Hepatocyte (in vitro differentiated cells): ENCODE data around the gene FRMD3.

Source experiments
- EZH2 ChIP-seq: fragments of 200-600 bp; sonication (generic); IDR thresholded peaks from 2 replicates; pipeline ENCODE4 v1.6.1; 2016; ENCODE audit warnings: antibody characterized with exemption, mild to moderate bottlenecking, borderline replicate concordance
- EZH2phosphoT487 ChIP-seq: fragments of 200-600 bp; sonication (generic); IDR thresholded peaks from one replicate; pipeline ENCODE4 v1.6.1; 2018; ENCODE audit warnings: antibody characterized with exemption, mild to moderate bottlenecking, low read depth, moderate library complexity; ENCODE audit not compliant: unreplicated experiment, severe bottlenecking
- TF ChIP-seq, protein P1 (sequence below): fragments of 200-600 bp; sonication (generic); IDR thresholded peaks from 2 replicates; pipeline ENCODE4 v1.5.1; 2016; ENCODE audit warnings: antibody characterized with exemption, mild to moderate bottlenecking; ENCODE audit not compliant: poor library complexity

GRCh38 chr9:83220730-83221129 lies 317.5 kb downstream of the FRMD3 start:
- TF ChIP-seq, protein P1, sequence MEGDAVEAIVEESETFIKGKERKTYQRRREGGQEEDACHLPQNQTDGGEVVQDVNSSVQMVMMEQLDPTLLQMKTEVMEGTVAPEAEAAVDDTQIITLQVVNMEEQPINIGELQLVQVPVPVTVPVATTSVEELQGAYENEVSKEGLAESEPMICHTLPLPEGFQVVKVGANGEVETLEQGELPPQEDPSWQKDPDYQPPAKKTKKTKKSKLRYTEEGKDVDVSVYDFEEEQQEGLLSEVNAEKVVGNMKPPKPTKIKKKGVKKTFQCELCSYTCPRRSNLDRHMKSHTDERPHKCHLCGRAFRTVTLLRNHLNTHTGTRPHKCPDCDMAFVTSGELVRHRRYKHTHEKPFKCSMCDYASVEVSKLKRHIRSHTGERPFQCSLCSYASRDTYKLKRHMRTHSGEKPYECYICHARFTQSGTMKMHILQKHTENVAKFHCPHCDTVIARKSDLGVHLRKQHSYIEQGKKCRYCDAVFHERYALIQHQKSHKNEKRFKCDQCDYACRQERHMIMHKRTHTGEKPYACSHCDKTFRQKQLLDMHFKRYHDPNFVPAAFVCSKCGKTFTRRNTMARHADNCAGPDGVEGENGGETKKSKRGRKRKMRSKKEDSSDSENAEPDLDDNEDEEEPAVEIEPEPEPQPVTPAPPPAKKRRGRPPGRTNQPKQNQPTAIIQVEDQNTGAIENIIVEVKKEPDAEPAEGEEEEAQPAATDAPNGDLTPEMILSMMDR = no peak
- no peak for TF ChIP-seq EZH2
- no peak for TF ChIP-seq EZH2phosphoT487
